Type B pancreatic cell (in vitro differentiated cells): Measurements from ENCODE around the gene ITGAE. TPM values are rescaled to one million over a fixed set of nuclear protein-coding genes. Genes with fewer than 3 reads are reported as not detected.

Experiments used
- DNase-seq: peaks from one replicate; pipeline ENCODE4 v3.0.0; 2021; ENCODE audit warnings: mixed read lengths; ENCODE audit not compliant: unreplicated experiment; ENCODE audit errors: extremely low spot score
- H3K27ac Mint-ChIP-seq: 2 replicates; pipeline ENCODE4 v1.8.0; 2021; ENCODE audit warnings: mild to moderate bottlenecking, mixed read lengths
- H3K27me3 Mint-ChIP-seq: 2 replicates; pipeline ENCODE4 v1.8.0; 2021; ENCODE audit warnings: mixed read lengths
- H3K36me3 Mint-ChIP-seq: 2 replicates; pipeline ENCODE4 v1.8.0; 2021; ENCODE audit warnings: mixed read lengths
- H3K4me1 Mint-ChIP-seq: one replicate; pipeline ENCODE4 v1.8.0; 2021; ENCODE audit warnings: mixed read lengths; ENCODE audit not compliant: unreplicated experiment
- H3K4me3 Mint-ChIP-seq: 2 replicates; pipeline ENCODE4 v1.8.0; 2021; ENCODE audit warnings: mild to moderate bottlenecking, mixed read lengths
- H3K9me3 Mint-ChIP-seq: 2 replicates; pipeline ENCODE4 v1.8.0; 2021; ENCODE audit warnings: mixed read lengths
- CTCF ChIP-seq: fragments of 200-600 bp; sonication (generic); conservative IDR thresholded peaks from 2 replicates; pipeline ENCODE4 v1.5.0; 2021; ENCODE audit warnings: antibody characterized with exemption, mild to moderate bottlenecking
- total RNA-seq: library from RNA; stranded (reverse); gene quantifications from 2 replicates; pipeline ENCODE4 v1.2.1, GENCODE V29; 2021; ENCODE audit warnings: low replicate concordance

ITGAE gene
- total RNA-seq, 1 donor from 2014 or later = 28.8 TPM

GRCh38 chr17:3690094-3690715 is 110.8 kb downstream of the ITGAE start:
- no peak for DNase-seq
- H3K27me3 Mint-ChIP-seq = peaks cover 33% of the 10 kb centered on the region
- TF ChIP-seq CTCF = no peak
- no peak overlapping the region for H3K27ac Mint-ChIP-seq
- H3K4me3 Mint-ChIP-seq = no peak overlapping the region
- no peaks in the 10 kb centered on the region for H3K9me3 Mint-ChIP-seq
- H3K4me1 Mint-ChIP-seq = no peaks in the 10 kb centered on the region
- H3K36me3 Mint-ChIP-seq = no peaks in the 10 kb centered on the region

- H3K27me3 Mint-ChIP-seq = peaks cover 28% of the 10 kb centered on the region
- peak overlapping the region; percentile 46 for H3K27ac Mint-ChIP-seq
- H3K4me3 Mint-ChIP-seq = no peak overlapping the region
- no peaks in the 10 kb centered on the region for H3K4me1 Mint-ChIP-seq
- H3K36me3 Mint-ChIP-seq = no peaks in the 10 kb centered on the region
- no peak for DNase-seq
- no peaks in the 10 kb centered on the region for H3K9me3 Mint-ChIP-seq
- TF ChIP-seq CTCF = no peak
These were observed 111.5 kb downstream of the ITGAE start for GRCh38 chr17:3689262-3690093.

- DNase-seq = no peak
- peaks cover 22% of the 10 kb centered on the region for H3K27me3 Mint-ChIP-seq
- no peak overlapping the region for H3K27ac Mint-ChIP-seq
- H3K4me3 Mint-ChIP-seq = no peak overlapping the region
- no peaks in the 10 kb centered on the region for H3K36me3 Mint-ChIP-seq
- no peaks in the 10 kb centered on the region for H3K9me3 Mint-ChIP-seq
- no peaks in the 10 kb centered on the region for H3K4me1 Mint-ChIP-seq
- no peak for TF ChIP-seq CTCF
These were observed 112.1 kb downstream of the ITGAE start for GRCh38 chr17:3688852-3689261.

GRCh38 chr17:3688027-3688553 is 112.9 kb downstream of the ITGAE start:
- H3K4me3 Mint-ChIP-seq = no peak overlapping the region
- H3K4me1 Mint-ChIP-seq = no peaks in the 10 kb centered on the region
- no peaks in the 10 kb centered on the region for H3K9me3 Mint-ChIP-seq
- no peak for TF ChIP-seq CTCF
- no peak overlapping the region for H3K27ac Mint-ChIP-seq
- no peak for DNase-seq
- H3K27me3 Mint-ChIP-seq = peaks cover 16% of the 10 kb centered on the region
- no peaks in the 10 kb centered on the region for H3K36me3 Mint-ChIP-seq

- Mint-ChIP-seq H3K27ac (no peak overlapping the region), H3K4me3 (no peak overlapping the region), H3K27me3 (peaks cover 13% of the 10 kb centered on the region), H3K36me3 (no peaks in the 10 kb centered on the region), H3K9me3 (no peaks in the 10 kb centered on the region), H3K4me1 (no peaks in the 10 kb centered on the region)
- DNase-seq = no peak
- TF ChIP-seq CTCF = no peak
These were observed 115.8 kb downstream of the ITGAE start for GRCh38 chr17:3685174-3685573.
